ENCODE data around the gene GATB. TPM values are rescaled to one million over a fixed set of nuclear protein-coding genes. Genes with fewer than 3 reads are reported as not detected.

GATB gene
- total and polyA plus RNA-seq, 10 of the 15 experiments (the other 5 are each of a cell fraction or from before 2014, with no cell fraction given): 20.5 to 37.3 (median 30.5) TPM

DNA sequence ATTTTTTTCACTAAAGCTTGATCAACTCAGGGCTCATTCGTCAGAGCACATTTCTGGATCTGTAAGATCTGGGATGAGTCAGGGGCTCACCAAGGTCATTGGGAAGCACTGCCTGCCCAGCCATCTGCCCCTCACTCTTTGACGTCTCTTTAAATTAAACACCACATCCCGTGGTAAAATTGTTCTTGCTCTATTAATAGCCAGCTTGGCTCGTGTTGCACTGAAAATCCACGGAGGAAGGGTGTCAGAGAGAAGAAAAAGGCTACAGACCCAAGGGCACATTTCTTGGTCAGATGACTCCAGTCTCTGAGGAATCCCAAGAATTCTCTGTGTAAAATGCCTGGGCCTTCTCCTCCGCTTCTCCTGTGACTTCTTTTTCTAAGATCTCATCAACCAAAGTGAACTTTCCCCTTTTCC is 45.7 kb upstream of the GATB start:
- H3K27me3 ChIP-seq (replicated peaks in 1 of 2; ENCODE audit: control insufficient read depth in 2 of 2, insufficient read depth in 2 of 2, low read length in 1 of 2): no peaks in the 10 kb centered on the region
- H4K20me1 ChIP-seq (ENCODE audit: control insufficient read depth, insufficient read depth): no peaks in the 10 kb centered on the region
- BruUV-seq (replicated peaks): no TSS peak
- ChIA-PET POLR2A (no interaction called here), SMC1A (ENCODE audit: uncharacterized antibody, unreplicated experiment) (interaction anchor here (0.8 to 1.4 kb wide), 2 partner anchors 11 to 576 kb away, joined by 3 to 4 read pairs; no protein-coding TSS in a partner anchor), CTCF (no interaction called here), RAD21 (ENCODE audit: unreplicated experiment) (interaction anchor here (1.1 kb wide), 1 partner anchor 26 kb away, joined by 3 read pairs; no protein-coding TSS in a partner anchor)
- DNase-seq (ENCODE audit: low read depth, low spot score) (no peak), FAIRE-seq (no peak), ATAC-seq (no peak)
- no peak overlapping the region for H2AFZ ChIP-seq (ENCODE audit: control insufficient read depth, low read depth, low read length)
- no peaks in the 10 kb centered on the region for H3K9me3 ChIP-seq (replicated peaks; ENCODE audit: control insufficient read depth, insufficient read depth, low read length)
- TF ChIP-seq, protein P1, sequence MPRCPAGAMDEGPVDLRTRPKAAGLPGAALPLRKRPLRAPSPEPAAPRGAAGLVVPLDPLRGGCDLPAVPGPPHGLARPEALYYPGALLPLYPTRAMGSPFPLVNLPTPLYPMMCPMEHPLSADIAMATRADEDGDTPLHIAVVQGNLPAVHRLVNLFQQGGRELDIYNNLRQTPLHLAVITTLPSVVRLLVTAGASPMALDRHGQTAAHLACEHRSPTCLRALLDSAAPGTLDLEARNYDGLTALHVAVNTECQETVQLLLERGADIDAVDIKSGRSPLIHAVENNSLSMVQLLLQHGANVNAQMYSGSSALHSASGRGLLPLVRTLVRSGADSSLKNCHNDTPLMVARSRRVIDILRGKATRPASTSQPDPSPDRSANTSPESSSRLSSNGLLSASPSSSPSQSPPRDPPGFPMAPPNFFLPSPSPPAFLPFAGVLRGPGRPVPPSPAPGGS (IDR thresholded peaks at IDR 0.05; ENCODE audit: borderline replicate concordance, insufficient read depth, low read depth, low read length, poor library complexity, severe bottlenecking): no peak
- TF ChIP-seq GABPA (IDR thresholded peaks at IDR 0.05; ENCODE audit: low read depth) (no peak), NRF1 (conservative IDR thresholded peaks at IDR 0.05; ENCODE audit: low read depth, low read length) (no peak), KAT2A (conservative IDR thresholded peaks at IDR 0.05; ENCODE audit: control insufficient read depth, low read depth, low read length) (no peak), POLR2AphosphoS5 (IDR thresholded peaks at IDR 0.05; ENCODE audit: low read length) (no peak), SMAD5 (IDR thresholded peaks at IDR 0.05; ENCODE audit: low read depth) (no peak), PBX3 (IDR thresholded peaks at IDR 0.05; ENCODE audit: insufficient replicate concordance, low read depth, low read length) (no peak), HDAC6 (IDR thresholded peaks at IDR 0.05; ENCODE audit: unreplicated experiment) (no peak), BCL11A (IDR thresholded peaks at IDR 0.05; ENCODE audit: low read depth, low read length) (no peak), KLF5 (IDR thresholded peaks at IDR 0.05; ENCODE audit: partially characterized antibody) (no peak), NR2C1 (IDR thresholded peaks at IDR 0.05) (no peak)
- no peaks in the 10 kb centered on the region for H3K4me1 ChIP-seq (ENCODE audit: control insufficient read depth, insufficient read depth, low read length)
- H3K4me2 ChIP-seq (ENCODE audit: control insufficient read depth, insufficient read depth): no peak overlapping the region
- H3K9ac ChIP-seq (ENCODE audit: control insufficient read depth, insufficient read depth, low read length): no peak overlapping the region
- intact Hi-C loops (cut with micrococcal nuclease; ENCODE audit: unreplicated experiment) (no loop called here), in situ Hi-C loops (cut with MboI) (no loop called here)
- no peak overlapping the region for H3K27ac ChIP-seq (ENCODE audit: control insufficient read depth, insufficient read depth)
- no peaks in the 10 kb centered on the region for H3K79me2 ChIP-seq (ENCODE audit: control insufficient read depth, insufficient read depth, low read length)
- 27% methylated on average over 6 of the region's 6 CpGs for WGBS (ENCODE audit: insufficient coverage, insufficient replicate concordance, low lambda C conversion rate, missing lambda C conversion rate)
- H3K4me3 ChIP-seq: no peak overlapping the region
- no peaks in the 10 kb centered on the region for H3K36me3 ChIP-seq (ENCODE audit: control insufficient read depth in 2 of 2, insufficient read depth in 2 of 2, low read length in 1 of 2)

Data from GM12878 (cell line).